Eye (tissue), 1 donor: ENCODE data around the gene ZC3H7B.

Experiments
- DNase-seq: peaks from one replicate; pipeline ENCODE4 v3.0.0-alpha.2; 2015

ZC3H7B gene

DNA sequence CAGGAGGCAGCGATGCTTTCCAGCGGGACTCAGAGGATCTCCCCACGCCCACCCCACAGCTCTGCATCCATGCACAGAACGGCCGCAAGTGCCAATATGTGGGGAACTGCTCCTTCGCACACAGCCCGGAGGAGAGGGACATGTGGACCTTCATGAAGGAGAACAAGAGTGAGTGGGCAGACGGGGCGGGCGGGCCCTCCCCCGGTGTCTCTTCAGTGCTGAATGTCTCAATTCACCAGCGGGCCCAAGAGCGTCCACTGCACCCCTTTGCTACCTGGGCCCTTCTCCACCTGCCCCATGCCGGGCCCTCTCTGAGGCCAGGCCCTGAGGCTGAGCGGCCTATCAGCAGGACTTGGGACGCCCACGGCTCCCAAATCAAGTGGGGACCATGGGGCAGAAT lies 54.6 kb downstream of the ZC3H7B start:
- DNase-seq = no peak

DNA sequence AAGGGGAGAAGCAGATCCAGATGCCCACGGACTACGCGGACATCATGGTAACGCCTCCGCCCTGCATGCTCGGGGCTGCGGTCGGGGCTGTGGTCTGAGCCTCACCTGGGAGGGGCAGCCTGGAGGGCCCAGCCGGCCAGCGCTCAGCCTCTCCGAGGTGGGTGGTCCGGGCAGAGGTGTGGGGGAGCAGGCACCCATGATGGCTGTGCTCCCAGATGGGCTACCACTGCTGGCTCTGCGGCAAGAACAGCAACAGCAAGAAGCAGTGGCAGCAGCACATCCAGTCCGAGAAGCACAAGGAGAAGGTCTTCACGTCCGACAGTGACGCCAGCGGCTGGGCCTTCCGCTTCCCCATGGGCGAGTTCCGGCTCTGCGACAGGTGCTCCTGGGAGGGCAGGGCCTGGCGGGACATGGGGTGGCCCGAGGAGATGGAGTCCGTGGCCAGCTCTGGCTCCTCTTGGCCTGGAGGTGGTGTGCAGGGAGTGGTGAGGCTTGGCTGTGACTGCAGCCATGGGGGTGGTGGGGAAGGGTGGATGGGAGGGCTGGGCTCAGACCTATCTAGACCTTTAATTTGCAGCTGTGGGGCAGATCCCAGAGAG lies 55.2 kb downstream of the ZC3H7B start:
- no peak for DNase-seq

DNA sequence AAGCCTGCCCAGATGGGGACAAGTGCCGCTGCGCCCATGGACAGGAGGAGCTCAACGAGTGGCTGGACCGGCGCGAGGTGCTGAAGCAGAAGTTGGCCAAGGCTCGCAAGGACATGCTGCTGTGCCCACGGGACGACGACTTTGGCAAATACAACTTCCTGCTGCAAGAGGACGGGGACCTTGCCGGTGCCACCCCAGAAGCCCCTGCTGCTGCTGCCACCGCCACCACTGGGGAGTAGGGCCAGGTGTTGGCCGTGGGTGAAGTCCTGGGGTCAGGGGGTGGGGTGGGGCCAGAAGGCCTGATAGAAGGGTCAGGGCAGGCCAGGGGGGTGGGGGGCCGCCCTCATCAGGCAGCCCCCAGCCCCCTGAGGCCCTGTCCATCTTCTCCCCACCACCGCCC lies 55.9 kb downstream of the ZC3H7B start:
- DNase-seq = no peak

DNA sequence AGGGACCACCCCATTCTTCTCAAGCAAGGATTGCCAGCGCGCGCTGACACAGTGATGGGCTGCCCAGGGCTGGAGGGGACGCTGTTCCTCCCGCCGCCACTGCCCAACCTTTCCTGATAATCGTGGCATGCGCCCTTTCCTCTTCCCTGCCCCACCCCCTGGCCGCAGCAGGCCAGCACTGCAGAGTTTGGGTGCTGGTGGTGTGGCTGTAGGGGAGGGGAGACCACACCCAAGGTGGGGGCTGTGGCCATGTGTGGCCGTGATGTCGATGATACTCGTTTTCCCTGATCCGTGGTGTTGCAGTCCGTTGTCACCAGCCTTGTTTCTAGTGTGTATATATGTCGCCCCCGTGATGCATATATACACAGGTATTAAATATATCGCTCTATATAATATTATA lies 57.6 kb downstream of the ZC3H7B start:
- DNase-seq = no peak

DNA sequence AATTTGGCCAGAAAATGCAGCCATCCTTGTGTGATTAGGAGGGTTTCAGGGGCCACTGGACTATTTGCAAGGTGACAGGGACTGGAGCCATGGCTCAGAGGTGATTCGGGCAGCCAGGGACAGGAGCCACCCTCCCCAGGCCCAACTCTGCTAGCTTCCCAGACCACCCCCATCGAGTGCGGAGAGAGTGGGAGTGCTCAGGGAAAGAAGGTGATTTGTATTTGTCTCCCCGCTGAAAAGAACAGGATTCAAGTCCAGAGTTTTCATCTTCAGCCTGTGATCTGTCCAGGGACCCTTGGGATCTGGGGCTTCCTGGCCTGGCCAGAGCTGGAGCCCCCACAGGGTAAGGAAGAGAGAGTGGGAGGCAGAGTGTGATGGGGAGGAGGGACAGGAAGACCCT lies 58.1 kb downstream of the ZC3H7B start:
- DNase-seq = no peak

DNA sequence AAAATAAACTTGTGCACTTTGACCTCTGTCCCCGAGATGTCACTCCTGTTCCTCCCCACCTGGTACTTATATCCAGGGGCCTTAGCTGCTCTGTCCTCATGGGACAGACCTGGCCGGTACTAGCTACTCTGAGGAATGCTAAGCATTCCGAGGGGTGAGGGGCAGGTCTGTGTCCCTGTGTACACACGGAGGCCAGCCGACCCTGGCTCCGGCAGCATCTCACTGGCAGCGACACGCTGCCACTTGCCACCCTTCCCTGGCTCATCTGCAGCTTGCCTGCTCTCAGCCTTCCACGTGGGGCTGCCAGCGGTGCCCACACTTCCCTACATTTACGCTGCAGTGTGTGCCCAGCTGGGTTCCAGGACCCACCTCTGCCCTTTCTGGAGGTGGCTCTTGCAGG lies 58.8 kb downstream of the ZC3H7B start:
- DNase-seq = peak; percentile 58

DNA sequence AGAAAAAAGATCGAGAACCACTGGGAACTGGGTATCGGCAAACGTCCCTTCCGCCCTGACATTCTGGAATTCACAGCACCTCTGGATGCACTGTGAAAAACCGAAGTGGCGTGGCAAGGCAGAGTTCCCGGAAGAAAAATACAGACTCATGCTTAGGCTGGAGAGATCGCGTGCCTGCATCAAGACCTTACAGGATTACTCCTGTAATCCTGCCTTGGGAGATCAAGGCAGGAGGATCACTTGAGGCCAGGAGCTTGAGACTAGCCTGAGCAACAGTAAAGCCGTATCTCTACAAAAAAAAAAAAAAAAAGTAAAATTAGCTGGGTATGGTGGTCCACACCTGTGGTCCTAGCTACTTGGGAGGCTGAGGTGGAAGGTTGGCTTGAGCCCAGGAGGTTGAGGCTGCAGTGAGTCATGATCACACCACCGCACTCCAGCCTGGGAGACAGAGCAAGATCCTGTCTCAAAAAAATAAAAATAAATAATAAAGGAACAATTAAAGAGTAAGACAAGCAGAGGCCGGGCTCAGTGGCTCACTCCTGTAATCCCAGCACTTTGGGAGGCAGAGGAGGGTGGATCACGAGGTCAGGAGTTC lies 60.5 kb downstream of the ZC3H7B start:
- DNase-seq = no peak

DNA sequence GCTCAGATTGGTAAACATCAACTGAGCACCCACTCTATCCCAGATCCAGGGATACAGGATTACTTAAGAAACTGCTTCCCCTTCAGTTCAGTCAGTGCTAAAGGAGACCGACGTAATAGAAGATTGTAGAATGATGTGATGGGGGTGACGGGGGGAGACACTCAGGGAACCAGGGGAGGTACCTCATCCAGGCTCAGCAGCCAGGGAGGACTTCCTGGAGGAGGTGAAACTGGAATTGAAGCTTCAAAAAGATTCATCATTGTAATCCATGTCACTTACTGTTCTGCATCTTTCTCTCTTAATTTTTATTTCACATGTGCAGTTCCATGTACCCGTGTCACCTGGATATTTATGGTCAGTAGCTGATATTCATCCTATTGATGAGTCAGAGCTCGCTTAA lies 61.3 kb downstream of the ZC3H7B start:
- DNase-seq = no peak

DNA sequence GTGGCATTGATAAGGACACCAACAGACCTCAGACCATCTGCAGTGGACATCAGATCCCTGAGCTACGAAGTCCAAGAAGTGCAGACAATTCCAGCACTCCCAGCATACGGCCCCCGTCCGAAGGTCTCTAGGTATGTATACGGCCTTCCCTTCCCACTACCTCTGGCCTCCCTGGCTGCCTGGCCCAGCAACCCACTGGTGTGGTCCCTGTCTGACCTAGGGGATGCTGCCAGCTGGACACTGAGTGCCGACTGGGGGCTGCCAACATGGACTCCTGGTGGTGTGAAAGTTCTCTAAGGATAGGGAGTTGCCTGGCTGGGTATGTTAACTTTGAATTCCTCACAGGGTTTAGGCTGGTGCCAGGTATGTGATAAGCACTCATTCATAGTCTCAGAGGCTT lies 62.9 kb downstream of the ZC3H7B start:
- no peak for DNase-seq

DNA sequence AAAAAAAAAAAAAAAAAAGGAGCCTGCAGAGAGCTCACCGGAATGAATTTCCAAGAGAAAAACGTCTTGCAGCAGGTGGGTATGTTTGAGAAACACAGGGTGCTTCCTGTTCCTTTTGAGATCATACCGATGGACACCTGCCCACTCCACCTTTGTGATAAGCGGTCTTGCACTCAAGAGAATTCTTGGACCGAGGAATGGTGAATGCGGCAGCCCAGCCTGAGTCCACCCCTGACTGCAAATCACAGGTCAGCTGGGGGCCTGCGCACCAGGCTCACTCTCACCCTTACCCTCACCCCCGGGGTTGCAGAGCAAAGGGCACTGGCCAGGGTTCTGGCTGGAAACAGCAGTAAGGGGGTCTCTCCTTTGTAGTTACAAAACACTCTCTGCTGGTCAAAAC lies 63.6 kb downstream of the ZC3H7B start:
- DNase-seq = no peak

DNA sequence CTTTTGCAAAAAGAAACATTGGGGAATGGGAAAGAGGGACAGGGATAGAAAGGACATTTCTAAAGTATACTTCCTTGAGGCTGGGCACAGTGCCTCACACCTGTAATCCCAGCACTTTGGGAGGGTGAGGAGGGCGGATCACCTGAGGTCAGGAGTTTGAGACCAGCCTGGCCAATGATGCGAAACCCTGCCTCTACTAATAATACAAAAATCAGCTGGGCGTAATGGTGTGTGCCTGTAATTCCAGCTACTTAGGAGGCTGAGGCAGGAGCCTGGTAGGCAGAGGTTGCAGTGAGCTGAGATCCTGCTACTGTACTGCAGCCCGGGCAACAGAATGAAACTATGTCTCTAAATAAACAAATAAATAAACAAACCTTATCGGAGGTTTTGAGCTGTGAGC lies 64.1 kb downstream of the ZC3H7B start:
- DNase-seq = no peak

DNA sequence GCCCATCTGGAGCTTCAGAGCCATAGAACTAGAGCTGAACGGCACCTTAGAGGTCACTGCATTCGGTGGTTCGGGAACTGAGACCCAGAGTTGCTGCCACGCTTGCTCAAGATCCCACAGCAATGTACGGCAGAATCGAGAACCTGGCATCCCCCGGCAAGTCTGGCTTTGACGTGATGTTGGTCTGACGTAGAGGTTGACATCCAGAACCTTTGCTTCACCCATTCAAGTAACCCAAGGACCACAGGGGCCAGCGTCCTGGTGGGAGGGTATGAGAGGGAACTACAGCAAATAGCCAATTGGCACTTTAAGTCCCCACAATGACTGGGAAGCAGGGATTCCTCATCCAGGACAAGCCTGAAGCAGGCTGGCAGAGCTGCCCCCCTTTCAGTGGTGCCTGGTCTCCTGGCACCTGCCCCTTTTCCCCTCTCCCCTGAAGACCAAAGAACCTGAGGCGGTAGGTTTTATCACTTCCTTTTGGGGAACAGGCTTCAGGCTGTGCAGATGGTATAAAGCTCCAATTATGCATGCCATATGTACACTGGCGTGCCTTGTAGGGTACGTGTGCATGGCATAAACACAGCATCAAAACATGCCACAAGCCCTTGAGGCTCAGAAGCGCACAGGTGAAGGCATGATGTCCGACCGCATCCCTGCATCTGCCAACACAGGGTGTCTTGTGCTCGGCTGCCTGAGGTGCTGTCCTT lies 65.2 kb downstream of the ZC3H7B start:
- no peak for DNase-seq

DNA sequence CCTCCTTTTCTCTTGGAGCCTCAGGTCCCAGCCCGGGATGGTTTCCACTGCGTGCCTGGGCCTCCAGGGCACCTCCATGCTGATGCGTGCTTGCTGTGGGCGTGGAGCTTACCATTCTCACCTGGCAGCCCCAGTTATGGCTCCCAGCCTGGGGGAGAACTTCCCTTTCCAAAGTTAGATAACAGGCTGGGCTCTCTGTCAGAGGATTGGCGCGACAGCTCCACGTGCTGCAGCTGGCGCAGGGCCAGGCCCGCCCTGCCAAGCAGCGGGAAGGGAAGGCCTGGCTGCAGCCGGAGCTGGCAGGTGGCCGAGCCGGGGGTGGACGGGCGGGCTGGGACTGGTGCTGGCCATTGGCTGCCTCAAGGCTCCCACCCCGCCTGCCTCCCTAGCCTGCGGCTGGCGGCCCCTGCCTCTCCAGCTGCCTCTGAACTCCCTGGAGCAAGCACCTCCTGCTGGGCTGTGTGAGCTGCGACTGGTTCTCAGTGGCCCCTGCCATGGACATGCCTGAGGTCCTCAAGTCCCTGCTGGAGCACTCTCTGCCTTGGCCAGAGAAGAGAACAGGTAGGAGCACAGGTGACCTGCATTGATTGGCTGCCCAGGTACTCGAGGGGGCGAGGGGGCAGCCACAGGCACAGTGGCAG lies 65.8 kb downstream of the ZC3H7B start:
- DNase-seq = peak; percentile 94

DNA sequence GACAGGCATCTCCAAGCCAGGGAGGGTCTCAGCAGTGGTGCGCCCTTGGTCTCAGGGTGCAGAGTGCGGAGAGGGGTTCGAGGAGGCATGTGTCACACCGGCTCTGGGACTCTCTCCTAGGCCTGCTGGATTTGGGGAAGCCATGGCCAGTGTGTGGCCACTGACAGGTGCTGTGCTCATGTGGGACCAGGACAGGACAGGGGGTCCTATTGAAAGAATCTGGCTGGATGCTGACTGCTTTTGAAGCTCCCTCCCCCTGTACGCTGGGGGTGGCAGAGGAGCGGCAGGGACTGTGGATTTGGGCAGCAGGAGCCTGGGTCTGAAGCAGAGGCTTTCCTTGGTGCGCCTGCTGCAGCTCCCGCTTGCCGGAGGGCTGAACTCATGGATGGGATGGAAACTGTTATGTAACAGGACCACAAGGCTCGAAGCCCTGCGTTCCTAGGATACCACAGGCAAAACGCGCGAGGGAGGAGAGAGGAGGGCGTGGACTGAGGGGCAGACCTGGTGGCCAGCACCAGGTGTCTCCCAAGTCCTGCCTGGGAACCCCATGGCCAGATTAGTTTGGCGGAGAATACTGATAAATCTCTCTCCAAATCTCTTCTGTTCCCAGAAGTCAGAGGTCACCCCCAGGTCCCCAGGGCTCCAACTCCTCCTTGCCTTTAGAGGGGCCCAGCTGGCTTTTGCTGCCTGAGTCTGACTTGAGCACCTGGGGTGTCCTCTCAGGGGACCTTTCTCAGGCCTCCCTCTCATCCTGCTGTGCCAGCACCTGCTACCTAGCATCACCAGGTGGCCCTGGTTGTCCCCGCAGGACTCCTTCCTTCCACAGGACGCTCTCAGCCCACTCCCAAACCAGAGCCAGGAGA lies 66.6 kb downstream of the ZC3H7B start:
- peak; percentile 58 for DNase-seq

DNA sequence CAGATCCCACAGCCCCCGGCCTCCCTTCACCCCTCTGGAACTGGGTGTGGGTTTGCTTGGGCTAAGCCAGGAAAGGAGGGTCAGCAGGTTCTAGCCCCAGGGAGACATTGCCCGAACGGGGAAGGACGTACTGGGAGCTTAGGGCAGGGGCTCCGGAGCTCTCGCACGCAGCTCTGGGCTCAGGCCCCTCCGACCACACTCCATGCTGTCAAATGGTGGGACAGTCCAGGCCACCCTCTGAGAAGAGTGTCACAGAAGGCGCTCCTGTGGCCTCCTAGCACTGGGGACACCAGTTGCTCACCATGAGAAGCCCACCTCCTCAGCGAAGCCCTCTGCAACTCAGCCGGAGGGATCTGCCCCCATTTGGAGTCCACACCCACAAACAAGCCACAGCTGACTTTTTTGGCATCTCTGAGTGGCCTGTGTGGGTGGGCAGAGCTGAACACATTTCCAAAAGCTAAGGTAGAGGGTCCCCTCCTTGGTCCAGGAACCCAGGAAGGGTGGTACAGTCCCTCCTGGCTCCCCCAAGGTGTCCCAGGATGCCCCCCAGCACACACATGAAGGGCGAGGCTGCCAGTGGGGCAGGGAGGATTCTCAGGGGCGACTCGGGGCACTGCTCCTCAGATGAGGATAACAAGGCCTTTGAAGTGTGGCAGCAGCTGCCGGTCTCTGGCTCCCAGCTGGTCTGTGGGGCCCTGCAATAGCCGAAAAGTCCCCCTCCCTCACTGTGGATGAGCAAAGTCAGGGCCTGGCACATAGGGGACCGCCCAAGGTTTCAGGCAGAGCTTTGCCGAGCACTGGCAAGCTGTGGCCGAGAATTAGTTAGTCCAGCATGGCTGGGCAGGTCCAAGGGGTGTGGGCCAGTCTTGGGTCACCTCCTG lies 67.5 kb downstream of the ZC3H7B start:
- DNase-seq = peak; percentile 62

DNA sequence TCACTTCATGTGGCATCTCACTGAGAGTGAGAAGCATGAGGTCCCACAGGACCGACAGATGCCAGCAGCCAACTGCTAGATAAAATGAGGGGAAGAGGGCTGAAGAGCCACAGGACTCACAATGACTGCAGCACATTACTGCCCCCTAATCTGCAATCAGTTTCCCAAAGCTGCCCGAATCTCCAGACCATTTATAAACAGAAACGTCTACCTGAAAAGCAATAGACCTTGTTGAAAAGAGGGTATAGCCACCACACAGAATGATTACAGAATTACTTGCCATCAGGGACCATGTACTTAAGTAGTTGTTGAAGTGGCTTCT lies 68.1 kb downstream of the ZC3H7B start:
- no peak for DNase-seq

DNA sequence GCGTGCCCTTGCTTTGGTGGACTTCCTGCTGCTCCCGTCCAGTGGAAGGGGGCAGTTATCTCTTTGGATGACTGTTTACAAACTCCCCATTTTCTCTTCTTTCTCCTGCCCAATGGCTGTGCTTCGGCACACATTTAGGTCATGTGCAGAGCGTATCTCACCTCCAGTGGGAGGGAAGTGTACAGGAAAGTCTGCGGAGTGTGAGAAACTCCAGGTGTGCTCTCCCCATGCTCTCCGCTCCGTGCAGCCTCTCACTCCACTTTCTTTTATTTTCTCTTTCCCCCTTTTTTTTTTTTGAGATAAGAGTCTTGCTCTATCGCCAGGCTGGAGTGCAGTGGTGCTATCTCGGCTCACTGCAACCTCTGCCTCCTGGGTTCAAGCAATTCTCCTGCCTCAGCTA lies 68.5 kb downstream of the ZC3H7B start:
- DNase-seq = no peak

DNA sequence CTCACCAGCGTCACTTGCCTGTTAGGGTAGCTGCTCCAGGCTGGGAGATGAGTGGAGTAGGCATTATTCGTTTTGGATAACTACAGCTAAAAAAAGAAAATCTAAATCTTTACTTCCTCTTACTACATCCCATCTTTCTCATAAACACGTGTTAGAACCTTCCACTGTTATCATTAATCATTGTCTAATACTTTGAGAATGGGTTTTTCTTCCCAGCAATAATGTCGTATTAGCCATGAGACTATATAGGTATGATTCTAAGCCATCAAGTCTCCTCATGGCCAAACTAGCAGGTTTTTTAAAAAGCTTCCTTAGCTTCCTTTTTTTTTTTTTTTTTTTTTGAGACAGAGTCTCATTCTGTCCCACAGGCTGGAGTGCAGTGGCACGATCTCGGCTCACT lies 76.5 kb downstream of the ZC3H7B start:
- DNase-seq = no peak

DNA sequence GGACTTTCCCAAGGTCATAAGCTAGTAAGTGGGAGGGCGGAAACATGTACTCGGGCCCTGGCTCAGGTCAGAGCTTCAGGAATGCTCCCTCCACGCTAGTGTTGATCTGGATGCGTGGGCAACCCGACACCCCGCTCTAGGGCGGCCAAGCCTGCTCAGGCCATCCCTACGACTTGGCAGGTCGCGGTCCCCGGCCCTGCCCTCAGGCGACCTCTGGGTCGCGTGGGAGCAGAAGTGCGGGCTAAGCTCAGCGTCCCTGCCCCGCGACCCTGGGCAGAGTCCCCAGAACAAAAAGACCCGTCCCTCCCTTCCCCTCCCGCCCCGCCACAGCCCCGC lies 79.6 kb downstream of the ZC3H7B start:
- no peak for DNase-seq

DNA sequence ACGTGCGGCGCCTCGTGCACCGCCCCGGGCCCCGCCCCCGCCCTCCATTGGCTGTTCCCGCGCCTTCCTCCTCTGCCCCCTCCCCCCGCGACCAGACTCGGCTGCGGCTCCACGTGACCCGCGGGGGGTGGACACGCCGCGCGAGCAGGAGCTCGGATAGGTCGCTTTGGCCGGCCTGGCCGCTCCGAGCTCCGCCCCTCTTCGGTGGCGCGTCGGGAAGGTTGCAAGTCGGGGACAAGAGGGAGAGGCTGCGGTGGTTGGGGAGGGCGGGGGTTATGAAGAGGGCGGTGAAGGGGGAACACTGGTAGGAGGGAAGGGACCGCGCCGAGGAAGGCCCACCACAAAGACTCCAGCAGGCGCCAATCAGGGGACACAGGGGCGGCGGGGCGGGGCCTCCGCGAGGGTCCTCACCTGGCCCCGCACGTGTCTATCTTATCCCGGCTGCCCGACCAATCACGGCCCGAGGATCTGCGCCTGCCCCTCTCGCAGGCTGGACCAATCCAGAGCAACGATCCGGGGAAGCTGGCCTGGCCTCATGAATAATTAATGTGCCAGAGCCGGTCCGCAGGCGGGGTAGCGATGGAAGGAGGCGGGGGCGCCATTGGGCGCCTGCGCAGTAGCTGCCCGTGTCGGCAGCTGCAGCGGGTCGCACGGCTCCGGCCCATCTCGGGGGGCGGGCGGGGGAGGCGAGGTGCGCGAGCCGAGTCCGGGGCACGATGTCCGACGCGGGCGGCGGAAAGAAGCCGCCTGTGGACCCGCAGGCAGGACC lies 80.2 kb downstream of the ZC3H7B start, which contains the start of gene TEF:
TEF (plus strand) TSS at position 614 of the 769 bp plus-strand sequence; CDS start at position 717, 103 bp downstream.
- DNase-seq = peak; percentile 99

DNA sequence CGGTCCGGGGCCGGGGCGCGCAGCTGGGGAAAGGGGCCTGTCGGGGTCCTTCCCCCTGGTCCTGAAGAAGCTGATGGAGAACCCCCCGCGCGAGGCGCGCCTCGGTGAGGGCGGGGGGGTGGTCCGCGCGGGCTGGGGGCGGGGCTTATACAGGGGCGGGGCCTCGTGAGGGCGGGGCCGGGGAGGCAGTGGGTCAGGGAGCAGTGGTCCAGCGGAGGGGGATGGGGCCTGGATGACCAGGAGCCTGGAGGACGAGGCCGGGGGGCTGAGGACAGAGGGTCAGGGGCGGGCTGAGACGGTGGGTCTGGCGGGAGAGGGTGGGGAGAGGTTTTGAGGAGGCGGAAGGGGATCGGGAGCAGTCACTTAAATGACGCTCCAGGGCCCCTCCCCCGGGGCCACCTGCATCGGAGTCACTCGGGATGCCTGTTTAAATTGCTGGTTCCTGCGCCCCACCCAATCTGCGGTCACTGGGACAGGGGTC lies 80.8 kb downstream of the ZC3H7B start:
- no peak for DNase-seq
